GM12865 (cell line): Measurements from ENCODE around the gene KLHDC1.
"Not testable (repeated sequence)": the region's sequence is repeated elsewhere in the genome, so short reads cannot be mapped to it uniquely, and the experiment has no call there.

ENCODE experiments used
- DNase-seq: peaks from one replicate; pipeline ENCODE4 v3.0.0; 2010; ENCODE audit warnings: low read depth
- H3K4me3 ChIP-seq: 2 replicates; pipeline ENCODE4 v1.5.1; 2011; ENCODE audit warnings: mild to moderate bottlenecking, low read depth, low read length, control low read depth
- CTCF ChIP-seq: IDR thresholded peaks from 2 replicates; pipeline ENCODE4 v1.5.1; 2011; ENCODE audit warnings: low read length, control low read depth, low read depth, inconsistent platforms; ENCODE audit not compliant: insufficient read depth; ENCODE audit errors: missing control alignments

The KLHDC1 gene

GRCh38 chr14:49770212-49770817 lies 77.4 kb downstream of the KLHDC1 start:
- TF ChIP-seq CTCF: no peak
- no peak overlapping the region for H3K4me3 ChIP-seq
- DNase-seq: no peak

GRCh38 chr14:49771691-49772090 lies 78.8 kb downstream of the KLHDC1 start:
- not testable (repeated sequence) for DNase-seq, H3K4me3 ChIP-seq

GRCh38 chr14:49774106-49774505 lies 81.2 kb downstream of the KLHDC1 start:
- DNase-seq: no peak
- H3K4me3 ChIP-seq: no peak overlapping the region
- no peak for TF ChIP-seq CTCF

- no peak for TF ChIP-seq CTCF
- no peak for DNase-seq
- no peak overlapping the region for H3K4me3 ChIP-seq
Measured at GRCh38 chr14:49778421-49778820, 85.5 kb downstream of the KLHDC1 start.

GRCh38 chr14:49781040-49781439 lies 88.1 kb downstream of the KLHDC1 start:
- DNase-seq: not testable (repeated sequence)

GRCh38 chr14:49783394-49784014 lies 90.6 kb downstream of the KLHDC1 start:
- DNase-seq: no peak
- no peak for TF ChIP-seq CTCF

More at GRCh38 chr14:49781040-49781439, 88.1 kb downstream of the KLHDC1 start:
- not testable (repeated sequence) for H3K4me3 ChIP-seq

GRCh38 chr14:49786315-49786714 lies 93.4 kb downstream of the KLHDC1 start:
- H3K4me3 ChIP-seq: no peak overlapping the region
- DNase-seq: no peak
- no peak for TF ChIP-seq CTCF

More at GRCh38 chr14:49783394-49784014, 90.6 kb downstream of the KLHDC1 start:
- H3K4me3 ChIP-seq: no peak overlapping the region

- no peak overlapping the region for H3K4me3 ChIP-seq
- no peak for TF ChIP-seq CTCF
- no peak for DNase-seq
Measured at GRCh38 chr14:49792618-49793017, 99.7 kb downstream of the KLHDC1 start.
